ENCODE data around the gene SF1. TPM values are rescaled to one million over a fixed set of nuclear protein-coding genes. Genes with fewer than 3 reads are reported as not detected.

SF1 gene
- total RNA-seq, 1 donor from 2014 or later = 183 TPM

- Mint-ChIP-seq H3K4me3 (ENCODE audit: unreplicated experiment) (peak overlapping the region; percentile 41), H3K9me3 (ENCODE audit: low read depth) (no peaks in the 10 kb centered on the region)
Measured at GRCh38 chr11:64742087-64742888, 36.1 kb downstream of the SF1 start.

GRCh38 chr11:64741375-64742086 lies 36.8 kb downstream of the SF1 start:
- H3K27me3 Mint-ChIP-seq (ENCODE audit: low read depth) = no peaks in the 10 kb centered on the region

More at GRCh38 chr11:64742087-64742888, 36.1 kb downstream of the SF1 start:
- Mint-ChIP-seq H3K4me1 (ENCODE audit: low read depth) (peaks cover 14% of the 10 kb centered on the region), H3K27me3 (ENCODE audit: low read depth) (no peaks in the 10 kb centered on the region), H3K27ac (ENCODE audit: unreplicated experiment) (no peak overlapping the region), H3K36me3 (ENCODE audit: low read depth) (no peaks in the 10 kb centered on the region)
- no peak for TF ChIP-seq CTCF (IDR thresholded peaks at IDR 0.05)
- DNase-seq (ENCODE audit: low spot score) = no peak

GRCh38 chr11:64739871-64740270 lies 38.5 kb downstream of the SF1 start:
- no peaks in the 10 kb centered on the region for H3K27me3 Mint-ChIP-seq (ENCODE audit: low read depth)
- no peak for DNase-seq (ENCODE audit: low spot score)
- H3K36me3 Mint-ChIP-seq (ENCODE audit: low read depth) = peaks cover 3% of the 10 kb centered on the region
- H3K9me3 Mint-ChIP-seq (ENCODE audit: low read depth) = no peaks in the 10 kb centered on the region
- no peak overlapping the region for H3K27ac Mint-ChIP-seq (ENCODE audit: unreplicated experiment)
- no peak for TF ChIP-seq CTCF (IDR thresholded peaks at IDR 0.05)
- no peak overlapping the region for H3K4me3 Mint-ChIP-seq (ENCODE audit: unreplicated experiment)
- peaks cover 8% of the 10 kb centered on the region for H3K4me1 Mint-ChIP-seq (ENCODE audit: low read depth)

More at GRCh38 chr11:64741375-64742086, 36.8 kb downstream of the SF1 start:
- Mint-ChIP-seq H3K27ac (ENCODE audit: unreplicated experiment) (no peak overlapping the region), H3K4me3 (ENCODE audit: unreplicated experiment) (peak overlapping the region; percentile 35), H3K36me3 (ENCODE audit: low read depth) (peaks cover 3% of the 10 kb centered on the region), H3K9me3 (ENCODE audit: low read depth) (no peaks in the 10 kb centered on the region), H3K4me1 (ENCODE audit: low read depth) (peaks cover 14% of the 10 kb centered on the region)
- TF ChIP-seq CTCF (IDR thresholded peaks at IDR 0.05) = no peak
- no peak for DNase-seq (ENCODE audit: low spot score)

GRCh38 chr11:64736654-64737053 lies 41.7 kb downstream of the SF1 start:
- no peak overlapping the region for H3K27ac Mint-ChIP-seq (ENCODE audit: unreplicated experiment)
- no peak overlapping the region for H3K4me3 Mint-ChIP-seq (ENCODE audit: unreplicated experiment)
- peaks cover 8% of the 10 kb centered on the region for H3K36me3 Mint-ChIP-seq (ENCODE audit: low read depth)
- H3K4me1 Mint-ChIP-seq (ENCODE audit: low read depth) = no peaks in the 10 kb centered on the region
- no peaks in the 10 kb centered on the region for H3K27me3 Mint-ChIP-seq (ENCODE audit: low read depth)
- no peak for TF ChIP-seq CTCF (IDR thresholded peaks at IDR 0.05)
- no peaks in the 10 kb centered on the region for H3K9me3 Mint-ChIP-seq (ENCODE audit: low read depth)
- DNase-seq (ENCODE audit: low spot score) = no peak

GRCh38 chr11:64735725-64736259 lies 42.5 kb downstream of the SF1 start:
- no peaks in the 10 kb centered on the region for H3K4me1 Mint-ChIP-seq (ENCODE audit: low read depth)
- no peak overlapping the region for H3K4me3 Mint-ChIP-seq (ENCODE audit: unreplicated experiment)
- no peak for TF ChIP-seq CTCF (IDR thresholded peaks at IDR 0.05)
- no peak for DNase-seq (ENCODE audit: low spot score)
- no peak overlapping the region for H3K27ac Mint-ChIP-seq (ENCODE audit: unreplicated experiment)
- H3K9me3 Mint-ChIP-seq (ENCODE audit: low read depth) = no peaks in the 10 kb centered on the region
- peaks cover 8% of the 10 kb centered on the region for H3K36me3 Mint-ChIP-seq (ENCODE audit: low read depth)
- peaks cover under 1% of the 10 kb centered on the region for H3K27me3 Mint-ChIP-seq (ENCODE audit: low read depth)

All from chondrocyte (in vitro differentiated cells).